ENCODE measurements around the gene ATF3. TPM values are rescaled to one million over a fixed set of nuclear protein-coding genes. Genes with fewer than 3 reads are reported as not detected.
A peak's percentile ranks its signal among the peaks of the same experiment; 100 is the strongest.
"Not testable (repeated sequence)": the region's sequence is repeated elsewhere in the genome, so short reads cannot be mapped to it uniquely, and the experiment has no call there.

ATF3 gene
- total RNA-seq, 2 donors from 2014 or later: 6.0 to 14.8 TPM

GRCh38 chr1:212656730-212657129 lies 48.2 kb downstream of the ATF3 start:
- TF ChIP-seq CTCF (IDR thresholded peaks at IDR 0.05) (no peak), POLR2A (IDR thresholded peaks at IDR 0.05) (no peak), POLR2AphosphoS5 (IDR thresholded peaks at IDR 0.05) (no peak)
- H3K27ac ChIP-seq: no peak overlapping the region
- WGBS: 82% methylated on average over 5 of the region's 5 CpGs
- no peak for DNase-seq (ENCODE audit: low spot score)
- no peaks in the 10 kb centered on the region for H3K27me3 ChIP-seq (replicated peaks; ENCODE audit: insufficient read depth)
- H3K9me3 ChIP-seq: no peaks in the 10 kb centered on the region
- intact Hi-C loops (cut with DNase I): no loop called here
- no peaks in the 10 kb centered on the region for H3K36me3 ChIP-seq
- H3K4me1 ChIP-seq (replicated peaks): no peaks in the 10 kb centered on the region
- no peak overlapping the region for H3K4me3 ChIP-seq

DNA sequence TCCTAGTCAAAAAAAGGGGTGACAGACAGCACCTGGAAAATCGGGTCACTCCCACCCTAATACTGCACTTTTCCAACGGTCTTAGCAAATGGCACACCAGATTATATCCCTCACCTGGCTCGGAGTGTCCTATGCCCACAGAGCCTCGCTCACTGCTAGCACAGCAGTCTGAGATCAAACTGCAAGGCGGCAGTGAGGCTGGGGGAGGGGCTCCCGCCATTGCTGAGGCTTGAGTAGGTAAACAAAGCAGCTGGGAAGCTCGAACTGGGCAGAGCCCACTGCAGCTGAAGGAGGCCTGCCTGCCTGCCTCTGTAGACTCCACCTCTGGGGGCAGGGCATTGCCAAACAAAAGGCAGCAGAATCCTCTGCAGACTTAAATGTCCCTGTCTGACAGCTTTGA lies 49.7 kb downstream of the ATF3 start:
- DNase-seq (ENCODE audit: low spot score); H3K4me3 ChIP-seq; intact Hi-C loops (cut with DNase I); H3K27me3 ChIP-seq (replicated peaks; ENCODE audit: insufficient read depth); H3K4me1 ChIP-seq (replicated peaks); H3K36me3 ChIP-seq; H3K9me3 ChIP-seq; H3K27ac ChIP-seq: not testable (repeated sequence)
- 42% methylated on average over 7 of the region's 7 CpGs for WGBS

- no peak for DNase-seq (ENCODE audit: low spot score)
- no peak for TF ChIP-seq CTCF (IDR thresholded peaks at IDR 0.05)
- no peak for TF ChIP-seq POLR2A (IDR thresholded peaks at IDR 0.05)
- no peak for TF ChIP-seq POLR2AphosphoS5 (IDR thresholded peaks at IDR 0.05)
- Histone ChIP-seq H3K27ac (no peak overlapping the region), H3K4me1 (replicated peaks) (no peaks in the 10 kb centered on the region), H3K9me3 (no peaks in the 10 kb centered on the region), H3K4me3 (no peak overlapping the region), H3K36me3 (no peaks in the 10 kb centered on the region), H3K27me3 (replicated peaks; ENCODE audit: insufficient read depth) (no peaks in the 10 kb centered on the region)
- WGBS: 68% methylated on average over 11 of the region's 11 CpGs
- intact Hi-C loops (cut with DNase I): loop anchor here (5.0 kb wide), 2 partner anchors 118 to 323 kb away; no protein-coding TSS in a partner anchor
Measured at GRCh38 chr1:212664409-212665199, 56.0 kb downstream of the ATF3 start.

DNA sequence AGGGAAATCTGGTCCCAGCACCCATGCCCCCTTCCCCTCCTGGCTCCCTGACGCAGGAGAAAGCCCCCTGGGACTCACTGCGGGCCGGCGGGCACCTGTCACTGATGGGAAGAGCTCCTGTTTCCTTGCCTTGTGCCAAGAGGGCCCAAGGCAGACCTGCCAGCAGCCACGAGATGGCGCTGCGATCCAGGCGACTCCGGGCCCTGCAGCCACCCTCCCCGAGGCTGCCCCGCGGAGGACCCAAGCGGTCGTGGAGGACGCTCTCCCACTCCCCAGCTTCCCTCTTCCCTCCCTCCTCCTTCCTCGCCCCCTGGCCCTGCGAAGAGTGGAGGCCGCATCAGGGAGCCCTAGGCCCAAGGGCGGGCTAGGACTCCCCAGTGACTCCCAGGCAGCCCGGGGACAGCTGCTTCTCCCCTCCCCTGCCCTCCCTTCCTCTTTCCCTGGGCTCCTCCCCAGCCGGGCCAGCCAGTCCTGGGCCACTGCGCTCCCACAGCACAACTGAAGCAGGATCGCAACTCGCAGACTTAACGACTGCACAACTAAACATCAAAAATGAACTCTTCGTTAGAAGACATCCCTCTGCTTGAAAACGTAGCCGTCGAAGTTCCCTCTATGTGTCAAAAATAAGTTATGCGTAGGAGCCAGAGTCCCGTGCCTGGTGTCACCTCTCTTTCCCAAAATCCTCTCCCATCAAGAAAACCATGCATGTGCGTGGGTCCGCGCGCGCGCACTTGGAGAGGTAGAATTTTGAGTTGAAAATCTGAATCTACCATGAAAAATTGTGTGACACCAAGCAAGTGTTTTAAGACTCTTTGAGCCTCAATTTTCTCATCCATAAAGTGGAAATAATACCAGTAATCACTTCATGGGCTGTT lies 56.9 kb downstream of the ATF3 start:
- peak overlapping the region; percentile 65 to 72 for H3K27ac ChIP-seq
- 13% methylated on average over 37 of the region's 37 CpGs for WGBS
- TF ChIP-seq CTCF (IDR thresholded peaks at IDR 0.05) (peak; percentile 81 to 98 (median 84)), POLR2AphosphoS5 (IDR thresholded peaks at IDR 0.05) (peak; percentile 46), POLR2A (IDR thresholded peaks at IDR 0.05) (peak; percentile 23)

GRCh38 chr1:212666116-212666775 lies 57.7 kb downstream of the ATF3 start:
- H3K27ac ChIP-seq: no peak overlapping the region
- no peaks in the 10 kb centered on the region for H3K36me3 ChIP-seq
- no peak for DNase-seq (ENCODE audit: low spot score)
- no peak overlapping the region for H3K4me3 ChIP-seq
- no peaks in the 10 kb centered on the region for H3K4me1 ChIP-seq (replicated peaks)
- no peaks in the 10 kb centered on the region for H3K27me3 ChIP-seq (replicated peaks; ENCODE audit: insufficient read depth)
- H3K9me3 ChIP-seq: no peaks in the 10 kb centered on the region
- intact Hi-C loops (cut with DNase I): loop anchor here (5.0 kb wide), 2 partner anchors 116 to 321 kb away; no protein-coding TSS in a partner anchor
- TF ChIP-seq CTCF (IDR thresholded peaks at IDR 0.05) (no peak), POLR2A (IDR thresholded peaks at IDR 0.05) (no peak), POLR2AphosphoS5 (IDR thresholded peaks at IDR 0.05) (no peak)
- WGBS: 81% methylated on average over 10 of the region's 10 CpGs

More for the DNA sequence above, 56.9 kb downstream of the ATF3 start:
- Histone ChIP-seq H3K27me3 (replicated peaks; ENCODE audit: insufficient read depth) (no peaks in the 10 kb centered on the region), H3K9me3 (no peaks in the 10 kb centered on the region), H3K4me1 (replicated peaks) (no peaks in the 10 kb centered on the region), H3K4me3 (peak overlapping the region; percentile 38 to 56), H3K36me3 (no peaks in the 10 kb centered on the region)
- intact Hi-C loops (cut with DNase I): loop anchor here (5.0 kb wide), 2 partner anchors 117 to 322 kb away; no protein-coding TSS in a partner anchor
- peak; percentile 70 for DNase-seq (ENCODE audit: low spot score)
